Thoracic aorta endothelial cell (primary cell): ENCODE measurements around the gene SIPA1L3. TPM values are rescaled to one million over a fixed set of nuclear protein-coding genes. Genes with fewer than 3 reads are reported as not detected.

Source experiments
- small RNA-seq: library from RNA; depleted of rRNA; stranded (forward); fragments of <200 nt; gene quantifications from one replicate; pipeline ENCODE3, GENCODE V24; 2012
- total RNA-seq: library from RNA; depleted of rRNA; stranded (reverse); fragments of >200 nt; gene quantifications from 2 replicates; pipeline ENCODE4 v1.2.3, GENCODE V29; 2012

Gene SIPA1L3
- total RNA-seq: 36.5 and 45.6 TPM in 2 replicates

GRCh38 chr19:37906869-37907734 lies at the start of gene SIPA1L3:
Gene SIPA1L3 (plus strand): TSS chr19:37907208. CDS start chr19:38081566, 174,358 bp downstream.

GRCh38 chr19:37905946-37906868 lies 801 bp upstream of the SIPA1L3 start, which contains the start of gene WDR87:
Gene WDR87 (minus strand): TSS chr19:37906594. CDS start chr19:37898239, 8,355 bp downstream.

GRCh38 chr19:38224014-38224862 lies 317.2 kb downstream of the SIPA1L3 start, which contains the start of gene DPF1:
Gene DPF1 (minus strand): TSS chr19:38224222. CDS start chr19:38224142, 80 bp downstream.

Small RNA genes within 50 kb of the gene (small RNA-seq; reads per million reads assigned to genes)
- gene RN7SL663P: not detected

Other genes starting within 250 kb of the SIPA1L3 start
- 1.8 and 2.4 TPM in 2 replicates for gene ZNF607, start 187.4 kb upstream of the SIPA1L3 start, total RNA-seq
- 6.2 and 9.7 TPM in 2 replicates for gene ZNF573, start 127.6 kb upstream of the SIPA1L3 start, total RNA-seq
- not detected in 2 replicates for gene WDR87, start 614 bp upstream of the SIPA1L3 start, total RNA-seq